SK-N-MC (cell line): ENCODE measurements around the gene LGALS7B.
"Not testable (repeated sequence)": the region's sequence is repeated elsewhere in the genome, so short reads cannot be mapped to it uniquely, and the experiment has no call there.

Source experiments
- DNase-seq: peaks from one replicate; pipeline ENCODE4 v3.0.0-alpha.2; 2011; ENCODE audit warnings: low read depth, low spot score
- H3K27ac ChIP-seq: fragments of 200-600 bp; sonication (generic); 2 replicates; pipeline ENCODE4 v1.5.1; 2016; ENCODE audit warnings: mixed run types
- H3K36me3 ChIP-seq: fragments of 200-600 bp; sonication (generic); 2 replicates; pipeline ENCODE4 v1.6.1; 2017; ENCODE audit warnings: antibody characterized with exemption, low read length, mixed read lengths; ENCODE audit not compliant: insufficient read depth
- H3K4me3 ChIP-seq: fragments of 200-600 bp; sonication (generic); 2 replicates; pipeline ENCODE4 v1.5.1; 2016
- H3K9ac ChIP-seq: fragments of 200-600 bp; sonication (generic); 2 replicates; pipeline ENCODE4 v1.8.0; 2017; ENCODE audit warnings: mixed run types, mixed read lengths; ENCODE audit not compliant: insufficient read length
- H3K9me3 ChIP-seq: fragments of 200-600 bp; sonication (generic); 2 replicates; pipeline ENCODE4 v1.6.1; 2017; ENCODE audit warnings: low read depth, mild to moderate bottlenecking, antibody characterized with exemption, low read length, moderate library complexity, mixed read lengths
- EZH2 ChIP-seq: fragments of 200-600 bp; sonication (generic); IDR thresholded peaks from one replicate; pipeline ENCODE4 v1.6.1; 2017; ENCODE audit warnings: antibody characterized with exemption
- FOXP2 ChIP-seq: optimal IDR thresholded peaks from 2 replicates; pipeline ENCODE3; 2011; ENCODE audit warnings: mild to moderate bottlenecking, moderate library complexity; ENCODE audit not compliant: insufficient read depth; ENCODE audit errors: extremely low read length, control extremely low read depth
- POLR2AphosphoS5 ChIP-seq: IDR thresholded peaks from 2 replicates; pipeline ENCODE4 v1.6.1; 2012; ENCODE audit warnings: mild to moderate bottlenecking, low read depth, low read length, borderline replicate concordance

The LGALS7B gene

DNA sequence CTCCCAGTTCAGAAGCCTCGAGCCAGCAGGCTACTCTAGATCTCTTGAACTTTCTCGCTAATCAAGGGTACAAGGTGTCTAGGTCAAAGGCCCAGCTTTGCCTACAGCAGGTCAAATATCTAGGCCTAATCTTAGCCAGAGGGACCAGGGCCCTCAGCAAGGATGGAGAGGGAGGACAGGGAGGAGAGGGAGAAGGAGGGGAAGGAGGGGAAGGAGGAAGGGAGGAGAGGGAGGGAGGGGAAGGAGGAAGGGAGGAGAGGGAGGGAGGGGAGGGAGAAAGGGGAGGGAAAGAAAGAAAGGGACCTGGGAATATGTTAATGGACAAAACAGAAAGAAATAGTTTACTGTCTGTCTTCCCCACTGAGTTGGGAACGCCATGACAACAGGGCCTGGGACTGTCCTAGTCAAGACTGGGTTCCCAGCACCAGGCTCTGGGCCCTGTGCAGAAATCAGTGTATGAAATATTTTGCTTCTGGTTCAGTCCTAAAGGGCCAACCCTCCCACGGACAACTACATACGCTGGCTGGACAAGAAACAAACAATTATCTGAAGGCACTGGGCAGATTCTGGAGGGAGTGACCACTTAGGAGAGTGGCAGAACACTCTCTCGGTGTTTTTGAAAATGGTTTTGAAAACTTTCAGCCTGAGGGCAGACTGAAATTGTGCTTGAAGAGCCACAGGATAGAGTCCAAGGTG lies 38.0 kb downstream of the LGALS7B start:
- H3K4me3 ChIP-seq = no peak overlapping the region
- no peak overlapping the region for H3K27ac ChIP-seq
- no peaks in the 10 kb centered on the region for H3K9me3 ChIP-seq
- TF ChIP-seq EZH2 (no peak), FOXP2 (no peak), POLR2AphosphoS5 (no peak)
- H3K36me3 ChIP-seq = peaks cover 22% of the 10 kb centered on the region; the same call in 1 of the 2 replicates
- H3K9ac ChIP-seq = no peak overlapping the region
- no peak for DNase-seq

DNA sequence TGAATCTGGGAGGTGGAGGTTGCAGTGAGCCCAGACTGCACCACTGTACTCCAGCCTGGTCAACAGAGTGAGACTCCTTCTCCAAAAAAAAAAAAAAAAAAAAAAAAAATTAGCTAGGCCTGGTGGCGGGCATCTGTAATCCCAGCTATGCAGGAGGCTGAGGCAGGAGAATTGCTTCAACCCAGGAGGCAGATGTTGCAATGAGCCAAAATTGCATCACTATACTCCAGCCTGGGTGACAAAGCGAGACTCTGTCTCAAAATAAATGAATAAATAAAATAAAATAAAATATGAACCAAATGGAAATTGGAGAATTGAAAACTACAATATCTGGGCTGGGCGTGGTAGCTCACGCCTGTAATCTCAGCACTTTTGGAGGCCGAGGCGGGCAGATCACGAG lies 40.2 kb downstream of the LGALS7B start:
- DNase-seq, H3K4me3 ChIP-seq, H3K27ac ChIP-seq, H3K9me3 ChIP-seq, H3K9ac ChIP-seq: not testable (repeated sequence)
- peaks cover 19% of the 10 kb centered on the region; the same call in 1 of the 2 replicates for H3K36me3 ChIP-seq

DNA sequence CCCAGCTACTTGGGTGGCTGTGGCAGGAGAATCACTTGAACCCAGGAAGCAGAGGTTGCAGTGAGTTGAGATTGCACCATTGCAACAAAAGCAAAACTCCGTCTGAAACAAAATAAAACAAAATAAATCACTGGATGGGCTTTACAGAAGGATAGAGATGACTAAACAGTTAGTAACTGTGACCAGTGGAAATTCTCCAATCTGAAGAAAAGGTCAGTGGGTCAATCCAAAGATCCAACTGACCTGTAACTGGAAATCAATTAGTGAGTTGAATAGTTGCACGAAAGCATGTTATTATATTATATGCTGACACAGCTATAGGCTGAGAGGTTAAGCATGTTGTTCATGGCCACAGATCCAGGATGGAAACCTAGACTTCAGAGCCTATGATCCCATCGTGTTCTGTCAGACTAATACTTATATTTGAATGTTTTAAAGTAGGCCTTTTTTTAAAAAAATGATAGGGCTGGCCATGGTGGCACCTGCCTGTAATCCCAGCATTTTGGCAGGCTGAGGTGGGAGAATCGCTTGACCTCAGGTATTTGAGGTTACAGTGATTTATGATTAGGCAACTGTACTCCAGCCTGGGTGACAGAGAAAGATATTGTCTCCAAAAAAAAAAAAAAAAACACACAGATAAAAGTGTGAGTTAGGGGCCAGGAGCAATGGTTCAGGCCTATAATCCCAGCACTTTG lies 41.2 kb downstream of the LGALS7B start:
- no peak overlapping the region for H3K4me3 ChIP-seq
- no peaks in the 10 kb centered on the region for H3K9me3 ChIP-seq
- H3K9ac ChIP-seq = no peak overlapping the region
- peaks cover 19% of the 10 kb centered on the region; the same call in 1 of the 2 replicates for H3K36me3 ChIP-seq
- H3K27ac ChIP-seq = no peak overlapping the region
- DNase-seq = no peak
- TF ChIP-seq EZH2 (no peak), FOXP2 (no peak), POLR2AphosphoS5 (no peak)

DNA sequence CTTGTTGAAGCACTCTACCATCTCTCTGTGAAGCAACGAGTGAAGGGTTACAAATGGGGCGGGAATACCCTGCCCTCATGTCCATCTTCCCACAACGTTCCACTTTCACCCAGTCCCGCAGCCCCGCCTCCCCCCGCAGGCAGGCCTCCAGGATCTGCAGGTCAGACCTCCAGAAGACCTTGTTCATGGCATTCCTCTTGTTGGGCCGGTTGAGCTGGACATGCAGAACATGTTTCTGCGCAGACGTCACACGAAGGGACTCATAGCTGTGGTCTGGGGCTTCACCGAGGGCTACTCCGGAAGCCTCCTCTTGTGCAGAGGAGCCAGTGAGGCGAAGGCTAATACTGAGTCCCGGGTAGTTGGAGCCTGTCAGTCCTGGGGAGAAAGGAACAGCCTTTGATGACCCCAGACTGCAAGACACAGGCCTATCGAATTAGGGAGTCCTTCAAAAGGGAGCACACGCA lies 42.2 kb downstream of the LGALS7B start:
- Histone ChIP-seq H3K9me3 (no peaks in the 10 kb centered on the region), H3K9ac (peak overlapping the region; percentile 68), H3K36me3 (peaks cover 29% of the 10 kb centered on the region; the same call in 1 of the 2 replicates), H3K4me3 (peak overlapping the region; percentile 74), H3K27ac (peak overlapping the region; percentile 3; the same call in 1 of the 2 replicates)
- no peak for DNase-seq
- no peak for TF ChIP-seq EZH2
- TF ChIP-seq FOXP2 = no peak
- no peak for TF ChIP-seq POLR2AphosphoS5

DNA sequence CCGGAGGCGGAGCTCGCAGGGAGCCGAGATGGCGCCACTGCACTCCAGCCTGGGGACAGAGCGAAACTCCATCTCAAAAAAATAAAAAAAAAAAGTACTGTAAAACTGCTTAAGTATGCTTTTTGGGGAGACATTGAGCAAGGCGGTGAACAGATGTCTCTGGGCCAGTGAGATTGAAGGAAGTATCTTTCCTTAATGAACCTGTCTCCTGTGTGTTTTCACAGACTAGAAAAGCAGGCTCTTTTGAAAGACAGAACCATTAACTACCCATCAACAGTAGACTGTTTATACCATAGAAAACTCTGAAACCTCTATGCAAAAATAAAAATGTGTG lies 44.1 kb downstream of the LGALS7B start:
- H3K9me3 ChIP-seq = no peaks in the 10 kb centered on the region
- TF ChIP-seq POLR2AphosphoS5 = no peak
- TF ChIP-seq FOXP2 = no peak
- TF ChIP-seq EZH2 = no peak
- peak overlapping the region; percentile 84 for H3K27ac ChIP-seq
- H3K36me3 ChIP-seq = peaks cover 38% of the 10 kb centered on the region
- DNase-seq = no peak
- no peak overlapping the region for H3K4me3 ChIP-seq
- no peak overlapping the region for H3K9ac ChIP-seq

DNA sequence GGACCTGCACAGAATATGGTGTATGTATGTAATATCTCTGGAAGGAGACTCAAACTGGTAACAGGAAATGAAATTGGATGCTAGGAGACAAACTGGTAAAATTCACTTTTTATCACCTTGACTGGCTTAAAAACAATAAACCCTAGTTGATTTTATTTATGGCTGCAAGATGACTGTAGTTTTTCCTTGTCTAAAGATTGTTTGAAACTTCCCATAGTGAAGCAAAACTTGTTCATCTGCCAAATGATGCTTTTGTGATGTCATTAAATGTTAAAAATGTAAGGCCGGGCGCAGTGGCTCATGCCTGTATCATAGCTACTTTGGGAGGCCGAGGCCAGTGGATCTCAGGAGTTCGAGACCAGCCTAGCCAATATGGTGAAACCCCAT lies 45.1 kb downstream of the LGALS7B start:
- no peak overlapping the region for H3K4me3 ChIP-seq
- no peaks in the 10 kb centered on the region for H3K9me3 ChIP-seq
- H3K27ac ChIP-seq = peak overlapping the region; percentile 10
- no peak overlapping the region for H3K9ac ChIP-seq
- TF ChIP-seq EZH2 (no peak), FOXP2 (no peak), POLR2AphosphoS5 (no peak)
- H3K36me3 ChIP-seq = peaks cover 45% of the 10 kb centered on the region
- DNase-seq = no peak

DNA sequence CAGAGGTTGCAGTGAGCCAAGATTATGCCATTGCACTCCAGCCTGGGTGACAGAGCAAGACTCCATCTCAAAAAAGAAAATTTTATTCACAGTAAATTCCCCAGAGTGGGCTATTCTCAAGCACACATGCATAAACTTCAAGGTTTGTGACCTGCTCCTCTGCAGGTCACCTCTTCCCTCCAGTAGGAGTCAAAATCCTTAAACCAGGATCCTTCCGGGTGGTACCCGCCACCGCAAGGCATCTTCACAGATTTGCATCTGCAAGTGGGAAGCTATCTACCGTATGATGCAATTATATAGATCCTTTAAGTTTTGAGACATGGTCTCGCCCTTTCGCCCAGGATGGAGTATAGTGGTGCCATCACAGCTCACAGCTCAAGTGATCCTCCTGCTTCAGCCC lies 45.6 kb downstream of the LGALS7B start:
- Histone ChIP-seq H3K36me3 (peaks cover 50% of the 10 kb centered on the region), H3K27ac (peak overlapping the region; percentile 10), H3K4me3 (no peak overlapping the region), H3K9ac (no peak overlapping the region), H3K9me3 (no peaks in the 10 kb centered on the region)
- DNase-seq = no peak
- no peak for TF ChIP-seq FOXP2
- no peak for TF ChIP-seq EZH2
- TF ChIP-seq POLR2AphosphoS5 = no peak; the same call in 1 of the 2 replicates

DNA sequence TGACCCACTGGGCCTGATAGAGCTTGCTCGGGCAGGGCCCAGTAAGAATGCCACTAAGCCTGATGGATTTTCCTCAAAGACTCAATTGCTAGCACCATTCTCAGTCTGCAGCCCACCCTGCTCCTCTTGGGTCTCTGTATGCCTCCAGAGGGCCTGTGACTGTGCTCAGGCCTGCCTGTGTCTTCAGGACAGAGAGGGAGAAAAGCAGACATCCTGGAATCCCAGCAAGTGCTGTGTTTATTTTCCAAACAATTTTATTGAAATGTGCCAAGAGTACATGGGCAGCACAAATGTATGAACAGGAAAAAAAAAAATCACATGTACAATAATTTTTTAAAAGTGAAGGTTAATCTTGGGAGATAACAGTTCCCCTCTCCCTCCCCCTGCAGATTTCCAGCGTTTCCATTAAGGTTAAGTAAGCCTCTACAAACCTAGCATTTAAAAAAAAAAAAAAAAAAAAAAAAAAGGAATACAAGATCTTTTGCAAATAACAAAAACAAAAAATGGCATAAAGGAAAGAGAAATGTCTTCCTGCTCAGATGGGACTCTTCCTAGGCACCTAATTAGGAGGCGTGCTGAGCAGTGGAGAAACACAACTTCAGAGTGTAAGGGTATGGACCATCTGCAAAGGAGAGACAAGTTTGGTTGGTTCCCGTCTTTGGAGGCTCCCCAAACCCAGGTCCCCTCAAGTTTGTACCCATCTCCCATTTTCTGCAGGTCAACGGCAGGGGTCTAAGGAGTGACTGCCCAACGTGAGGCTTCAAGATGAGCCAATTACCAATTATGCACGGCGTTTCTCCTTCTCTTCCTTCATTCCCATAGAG lies 47.4 kb downstream of the LGALS7B start:
- DNase-seq = no peak
- Histone ChIP-seq H3K9me3 (no peaks in the 10 kb centered on the region), H3K9ac (no peak overlapping the region), H3K4me3 (no peak overlapping the region), H3K27ac (peak overlapping the region; percentile 57), H3K36me3 (peaks cover 62% of the 10 kb centered on the region)
- TF ChIP-seq POLR2AphosphoS5 (no peak), FOXP2 (no peak), EZH2 (no peak)
